KG1 (cell line): ENCODE measurements around the gene TMEM217.
"Not testable (repeated sequence)": the region's sequence is repeated elsewhere in the genome, so short reads cannot be mapped to it uniquely, and the experiment has no call there.

Experiments
- DNase-seq: peaks from one replicate; lab custom pipeline; 2025; lab: John Stamatoyannopoulos, UW

Gene TMEM217

DNA sequence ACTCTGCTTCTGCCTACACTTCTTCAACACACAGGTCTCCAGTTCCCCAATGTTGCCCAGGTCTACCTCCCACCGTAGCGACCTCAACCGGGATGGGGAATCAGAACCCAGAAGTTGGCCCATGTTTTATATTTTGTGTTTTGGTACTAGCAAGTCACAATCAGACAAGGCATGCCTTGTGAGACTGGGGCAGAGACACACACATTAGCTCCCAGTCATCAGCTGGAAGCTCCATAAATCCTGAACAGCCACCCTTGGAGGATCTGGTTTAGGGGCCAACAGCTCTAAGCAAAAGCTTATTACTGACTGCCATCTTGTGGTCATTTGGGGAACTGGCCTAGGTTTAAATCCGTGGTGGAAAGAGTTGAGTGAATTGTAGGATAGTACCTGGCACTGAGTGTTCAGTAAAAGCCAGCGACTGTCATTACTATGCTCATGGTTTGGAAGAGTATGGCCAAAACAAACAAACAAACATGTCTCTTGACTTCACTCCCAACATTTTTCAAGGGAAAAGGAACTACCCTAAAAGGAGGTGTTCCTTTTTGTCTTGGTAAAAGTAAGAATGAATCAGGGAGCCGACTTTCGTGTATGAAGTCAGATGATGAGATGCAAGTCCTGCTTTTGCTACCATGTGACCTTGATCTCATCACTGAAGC, 47.5 kb downstream of the TMEM217 start:
- peak; percentile 76 for DNase-seq

DNA sequence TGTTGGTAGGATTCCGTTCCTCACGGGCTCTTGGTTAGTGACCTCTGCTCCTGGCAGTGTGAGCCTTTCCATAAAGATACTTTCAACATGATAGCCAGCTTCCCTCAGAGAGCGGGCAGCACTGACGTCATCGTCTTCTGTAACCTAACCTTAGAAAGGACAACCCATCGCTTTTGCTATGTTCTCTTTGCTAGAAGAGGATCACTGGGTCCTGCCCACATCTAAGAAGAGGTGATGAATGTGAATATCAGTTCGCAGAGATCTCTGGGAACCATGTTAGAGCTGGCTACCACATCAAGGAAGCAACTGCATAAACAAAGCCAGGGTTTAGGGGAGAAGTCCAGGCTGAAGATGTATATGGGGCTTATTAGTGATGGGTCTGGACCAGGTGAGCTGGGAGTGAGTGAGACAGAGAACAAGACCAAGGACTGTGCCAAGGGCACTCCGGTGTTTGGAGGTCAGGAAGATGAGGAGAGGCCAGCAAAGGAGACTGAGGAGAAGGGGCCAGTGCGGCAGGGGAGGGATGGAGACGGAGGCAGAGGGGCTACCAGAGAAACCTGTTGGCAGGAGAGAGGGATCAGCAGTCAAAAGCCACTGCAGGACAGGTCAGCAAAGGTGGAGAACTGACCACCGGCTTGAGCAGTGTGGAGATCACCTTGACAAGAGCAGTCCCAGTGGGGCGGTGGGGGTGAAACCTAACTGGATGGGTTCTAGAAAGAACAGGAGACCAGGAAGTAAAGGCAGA, 48.3 kb downstream of the TMEM217 start:
- DNase-seq: no peak

DNA sequence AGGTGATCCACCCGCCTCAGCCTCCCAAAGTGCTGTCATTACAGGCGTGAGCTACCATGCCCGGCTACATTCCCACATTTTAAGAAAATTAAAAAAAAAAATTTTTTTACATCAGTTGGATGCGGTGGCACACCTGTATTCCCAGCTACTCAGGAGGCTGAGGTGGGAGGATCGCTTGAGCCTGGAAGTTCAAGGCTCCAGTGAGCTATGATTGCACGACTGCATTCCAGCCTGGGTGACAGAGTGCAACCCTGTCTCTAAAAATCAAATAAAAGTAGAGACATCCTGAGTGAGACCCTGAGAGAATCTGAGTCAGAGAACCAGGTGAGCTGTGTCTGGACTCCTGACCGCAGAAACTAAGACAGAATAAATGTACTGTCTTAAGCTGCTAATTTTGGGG, 49.2 kb downstream of the TMEM217 start:
- DNase-seq: no peak

DNA sequence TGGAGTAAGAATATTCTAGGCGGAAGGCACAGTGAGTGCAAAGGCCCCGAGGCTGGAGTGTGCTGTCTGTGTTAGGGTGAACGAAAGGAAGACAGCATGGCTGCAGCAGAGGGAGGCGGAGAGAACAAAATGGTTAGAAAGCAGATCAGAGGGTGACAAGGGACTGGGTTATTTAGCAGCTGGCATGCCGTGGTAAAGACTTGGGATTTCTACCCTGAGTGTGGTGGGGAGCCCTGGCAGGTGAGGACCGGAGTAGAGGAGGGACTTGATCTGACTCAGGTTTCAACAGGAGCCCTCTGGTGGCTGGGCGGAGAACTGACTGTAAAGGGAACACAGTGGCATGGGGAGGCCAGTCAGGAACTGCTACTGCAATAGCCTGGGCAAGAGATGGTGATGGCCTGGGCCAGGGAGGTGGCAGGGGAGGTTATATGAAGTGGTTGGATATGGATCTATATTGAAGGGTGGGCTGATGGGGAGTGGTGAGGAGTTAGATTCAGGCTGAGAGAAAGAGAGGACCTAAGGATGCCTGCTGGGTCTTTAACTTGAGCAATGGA, 50.0 kb downstream of the TMEM217 start:
- peak; percentile 76 for DNase-seq

DNA sequence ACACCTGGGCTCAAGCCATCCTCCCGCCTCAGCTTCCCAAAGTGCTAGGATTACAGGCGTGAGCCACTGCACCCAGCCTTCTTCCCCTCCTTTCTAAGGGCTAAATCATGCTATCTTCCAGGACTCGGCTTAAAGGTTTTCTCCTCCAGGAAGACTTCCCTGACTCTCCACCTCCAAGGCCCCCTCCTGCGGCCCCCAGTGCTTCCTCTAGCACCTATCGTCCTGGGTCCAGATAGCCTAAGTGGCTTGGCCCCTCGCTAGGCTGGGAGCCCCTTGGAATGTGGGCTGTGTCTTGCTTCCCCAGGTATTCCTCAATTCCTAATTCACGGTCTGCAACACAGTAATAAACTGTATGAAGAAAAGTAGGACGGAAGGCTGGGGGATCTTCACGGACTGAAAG, 51.3 kb downstream of the TMEM217 start:
- DNase-seq: no peak

DNA sequence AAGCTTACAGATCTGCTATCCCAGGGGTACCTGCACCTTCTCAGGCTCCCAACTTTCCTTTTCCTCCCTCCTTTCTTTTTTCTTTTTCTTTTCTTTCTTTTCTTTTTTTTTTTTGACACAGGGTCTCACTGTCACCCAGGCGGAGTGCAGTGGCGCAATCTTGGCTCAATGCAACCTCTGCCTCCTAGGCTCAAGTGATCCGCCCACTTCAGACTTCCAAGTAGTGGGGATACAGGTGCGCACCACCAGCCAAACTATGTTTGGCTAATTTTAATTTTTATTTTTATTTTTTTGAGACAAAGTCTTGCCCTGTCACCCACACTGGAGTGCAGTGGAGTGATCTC, 52.0 kb downstream of the TMEM217 start:
- no peak for DNase-seq

DNA sequence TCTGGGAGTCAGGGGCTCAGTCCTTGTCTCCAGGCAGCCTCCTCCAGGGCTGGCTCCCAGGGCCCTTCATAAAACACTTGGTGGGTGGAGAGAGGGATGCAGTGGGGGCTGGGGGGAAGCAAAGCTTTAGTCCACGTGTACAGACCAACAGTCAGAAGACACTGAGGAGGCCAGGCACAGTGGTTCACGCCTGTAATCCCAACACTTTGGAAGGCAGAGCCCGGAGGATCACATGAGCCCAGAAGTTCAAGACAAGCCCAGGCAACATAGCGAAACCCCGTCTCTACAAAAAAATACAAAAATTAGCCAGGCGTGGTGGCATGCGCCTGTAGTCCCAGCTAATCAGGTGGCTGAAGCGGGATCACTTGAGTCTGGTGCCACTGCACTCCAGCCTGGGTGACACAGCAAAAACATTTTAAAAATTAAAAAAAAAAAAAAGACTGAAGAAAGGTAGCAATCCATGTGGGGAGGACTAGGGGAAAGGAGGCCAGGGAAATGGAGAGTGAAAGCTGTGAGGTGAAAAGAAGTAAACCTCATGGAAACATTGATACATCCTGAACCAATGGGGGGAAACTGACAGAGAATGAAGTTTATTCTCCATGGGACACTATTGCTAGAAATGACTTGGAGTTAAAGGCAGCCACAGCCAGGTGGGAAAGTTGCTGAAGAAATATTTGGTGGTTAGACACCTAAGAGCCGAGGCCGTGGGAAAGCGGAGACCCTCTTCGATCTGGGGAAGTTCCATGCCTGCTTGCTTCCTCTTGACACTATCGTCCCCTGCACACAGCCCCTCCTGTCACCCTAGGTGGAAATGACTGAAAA, 52.6 kb downstream of the TMEM217 start:
- peak; percentile 44 for DNase-seq

DNA sequence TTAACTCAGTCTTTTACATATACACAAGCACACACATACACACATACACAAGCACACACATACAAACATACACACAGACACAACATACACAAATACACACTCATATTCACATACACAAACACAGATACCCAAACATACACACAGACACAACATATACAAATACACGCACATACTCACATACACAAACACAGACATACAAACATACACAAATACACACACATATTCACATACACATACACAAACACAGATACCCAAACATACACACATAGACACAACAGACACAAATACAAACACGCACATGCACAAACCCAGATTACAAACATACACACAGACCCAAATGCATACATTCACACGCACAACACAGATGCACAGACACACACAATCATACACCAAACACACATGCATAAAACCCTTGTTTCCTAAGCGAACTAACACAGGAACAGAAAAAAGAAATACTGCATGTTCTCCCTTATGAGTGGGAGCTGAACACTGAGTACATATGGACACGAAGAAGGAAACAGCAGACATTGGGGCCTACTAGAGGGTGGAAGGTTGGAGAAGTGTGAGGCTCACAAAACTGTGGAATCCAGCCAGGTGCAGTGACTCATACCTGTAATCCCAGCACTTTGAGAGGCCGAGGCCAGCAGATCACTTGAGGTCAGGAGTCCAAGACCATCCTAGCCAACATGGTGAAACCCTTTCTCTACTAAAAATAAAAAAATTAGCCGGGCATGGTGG, 53.8 kb downstream of the TMEM217 start:
- DNase-seq: no peak

DNA sequence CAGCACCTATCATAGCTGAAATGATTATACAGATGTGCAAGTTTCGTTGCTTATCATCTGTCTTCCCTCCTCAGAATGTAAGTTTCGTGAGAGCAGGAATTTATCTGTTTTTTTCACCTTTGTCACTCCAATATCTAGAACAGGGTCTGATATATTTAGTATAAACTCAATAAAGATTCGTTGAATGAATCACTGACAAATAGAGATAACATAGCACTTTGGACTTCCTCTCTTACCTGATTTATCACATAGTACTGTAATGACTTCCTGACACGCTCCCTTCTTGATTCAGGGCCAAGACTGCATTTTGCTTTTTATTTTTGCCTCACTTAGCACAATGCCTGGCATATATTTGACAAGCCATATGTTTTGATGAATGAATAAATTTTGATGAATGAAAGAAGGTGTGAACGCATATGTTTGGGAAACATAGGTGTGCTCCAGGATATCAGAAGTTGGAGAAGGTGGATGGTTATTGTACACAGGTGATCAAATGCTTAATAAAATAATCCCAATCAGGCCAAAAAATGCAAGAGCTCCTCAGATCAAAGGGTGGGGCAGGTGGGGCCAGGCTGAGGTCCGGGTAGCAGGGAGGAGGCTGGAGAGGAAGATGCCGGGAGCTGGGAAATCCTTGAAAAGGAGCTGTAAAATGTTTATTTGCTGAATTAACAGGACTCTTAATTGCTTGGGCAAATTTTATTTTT, 55.0 kb downstream of the TMEM217 start:
- no peak for DNase-seq

DNA sequence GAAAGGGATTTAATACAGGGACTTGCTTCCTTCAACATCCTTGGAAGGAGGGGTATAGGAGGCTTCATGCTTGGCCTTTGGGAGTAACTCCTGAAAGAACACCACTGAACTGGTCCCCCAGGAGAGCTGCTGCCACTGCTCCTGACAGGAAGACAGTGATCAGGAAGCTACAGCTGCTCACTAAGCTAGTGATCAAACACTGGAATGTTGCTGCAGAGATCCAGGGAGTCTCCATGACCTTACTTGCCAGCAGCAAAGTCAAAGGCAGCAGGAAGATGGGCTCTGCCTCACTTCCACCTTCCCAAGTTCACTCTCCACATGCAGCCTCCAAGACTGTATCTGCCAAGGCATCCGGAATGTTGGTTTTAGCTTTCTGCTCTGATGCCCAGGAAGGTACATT, 56.2 kb downstream of the TMEM217 start:
- no peak for DNase-seq

DNA sequence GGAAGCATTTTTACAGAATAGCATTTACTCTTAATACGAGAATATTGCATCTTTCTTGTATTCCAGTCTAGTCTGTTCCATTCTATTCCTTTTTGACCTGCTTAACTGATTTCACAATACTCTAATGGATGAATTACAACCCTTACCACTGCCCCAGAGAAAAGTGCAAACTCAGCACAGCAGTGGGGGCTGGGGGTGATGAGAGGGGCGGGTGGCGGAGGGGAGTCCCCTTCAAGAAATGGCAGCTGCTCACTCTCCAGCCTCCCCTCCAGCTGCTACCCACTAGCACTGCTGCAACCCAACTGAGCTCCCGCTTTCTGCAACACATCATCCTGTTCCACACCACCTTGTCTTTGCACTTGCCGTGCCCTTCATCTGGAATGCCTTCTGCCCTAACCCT, 57.9 kb downstream of the TMEM217 start:
- DNase-seq: no peak

DNA sequence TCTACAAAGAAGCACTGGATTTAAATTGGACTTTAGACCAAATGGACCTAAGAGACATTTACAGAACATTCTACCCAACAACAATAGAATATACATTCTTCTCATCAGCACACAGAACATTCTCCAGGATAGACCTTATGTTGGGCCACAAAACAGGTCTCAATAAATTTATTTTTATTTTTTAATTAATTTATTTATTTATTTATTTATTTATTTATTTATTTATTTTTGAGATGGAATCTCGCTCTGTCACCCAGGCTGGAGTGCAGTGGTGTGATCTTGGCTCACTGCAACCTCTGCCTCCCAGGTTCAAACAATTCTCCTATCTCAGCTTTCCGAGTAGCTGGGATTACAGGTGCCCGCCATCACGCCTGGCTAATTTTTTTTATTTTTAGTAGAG, 61.5 kb downstream of the TMEM217 start:
- DNase-seq: not testable (repeated sequence)

DNA sequence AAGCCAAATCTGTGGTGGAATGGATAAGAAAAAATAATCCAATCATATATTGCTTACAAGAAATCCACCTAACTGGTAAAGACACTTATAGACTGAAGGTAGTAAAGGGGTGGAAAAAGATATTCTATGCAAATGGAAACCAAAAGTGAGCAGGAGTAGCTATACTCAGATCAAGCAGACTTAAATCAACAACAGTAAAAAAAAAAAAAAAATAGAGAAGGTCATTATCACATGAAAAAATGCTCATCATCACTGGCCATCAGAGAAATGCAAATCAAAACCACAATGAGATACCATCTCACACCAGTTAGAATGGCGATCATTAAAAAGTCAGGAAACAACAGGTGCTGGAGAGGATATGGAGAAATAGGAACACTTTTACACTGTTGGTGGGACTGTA, 63.1 kb downstream of the TMEM217 start:
- not testable (repeated sequence) for DNase-seq

DNA sequence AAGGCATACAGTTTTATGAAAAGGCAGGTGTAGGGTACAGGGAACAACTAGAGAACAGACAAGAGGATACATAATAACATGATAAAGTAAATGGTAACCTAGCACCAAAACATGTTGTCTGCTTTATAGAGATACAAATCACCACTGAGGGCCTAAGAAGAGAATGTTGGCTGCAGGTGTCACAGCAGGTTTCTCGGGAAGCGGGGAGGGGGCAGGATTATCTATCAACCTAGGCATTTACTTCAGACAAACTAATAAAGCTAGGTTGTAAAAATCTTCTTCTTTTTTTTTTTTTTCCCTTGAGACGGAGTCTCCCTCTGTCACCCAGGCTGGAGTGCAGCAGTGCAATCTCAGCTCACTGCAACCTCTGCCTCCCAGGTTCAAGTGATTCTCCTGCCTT, 65.3 kb downstream of the TMEM217 start:
- DNase-seq: no peak

DNA sequence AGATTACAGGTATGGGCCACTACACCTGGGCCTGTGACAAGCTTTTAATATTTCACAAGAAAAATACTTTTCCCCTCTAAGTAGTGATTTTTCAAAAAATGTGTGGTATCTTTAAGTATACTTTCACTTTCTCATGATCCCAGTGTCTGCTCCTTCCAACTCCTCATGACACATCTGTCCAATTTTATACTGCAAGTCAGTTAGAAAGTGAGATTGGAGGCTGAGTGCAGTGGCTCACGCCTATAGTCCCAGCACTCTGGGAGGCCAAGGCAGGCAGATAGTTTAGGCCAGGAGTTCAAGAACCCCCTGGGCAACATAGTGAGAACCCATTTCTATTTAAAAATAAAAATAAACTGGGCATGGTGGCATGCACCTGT, 67.8 kb downstream of the TMEM217 start:
- no peak for DNase-seq

DNA sequence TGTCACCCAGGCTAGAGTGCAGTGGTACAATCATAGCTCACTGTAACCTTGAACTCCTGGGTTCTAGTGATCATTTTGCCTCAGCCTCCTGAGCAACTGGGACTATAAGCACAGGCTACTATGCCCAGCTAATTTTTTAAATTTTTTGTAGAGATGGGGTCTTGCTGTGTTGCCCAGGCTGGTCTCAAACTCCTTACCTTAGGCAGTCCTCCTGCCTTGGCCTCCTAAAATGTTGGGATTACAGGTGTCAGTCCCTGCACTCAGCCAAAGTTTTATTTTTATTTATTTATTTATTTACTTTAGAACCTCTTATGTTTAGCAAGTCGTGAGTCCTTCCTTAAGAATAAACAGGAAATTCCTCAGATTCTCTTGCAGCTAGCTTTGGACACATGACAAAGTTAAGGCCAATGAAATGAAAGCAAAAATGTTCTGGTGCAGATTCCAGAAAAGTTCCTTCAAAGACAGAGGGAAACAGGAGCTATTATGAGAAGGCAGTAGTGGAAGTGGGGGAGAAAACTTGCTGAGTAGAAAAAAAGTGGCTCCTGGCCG, 68.9 kb downstream of the TMEM217 start:
- no peak for DNase-seq

DNA sequence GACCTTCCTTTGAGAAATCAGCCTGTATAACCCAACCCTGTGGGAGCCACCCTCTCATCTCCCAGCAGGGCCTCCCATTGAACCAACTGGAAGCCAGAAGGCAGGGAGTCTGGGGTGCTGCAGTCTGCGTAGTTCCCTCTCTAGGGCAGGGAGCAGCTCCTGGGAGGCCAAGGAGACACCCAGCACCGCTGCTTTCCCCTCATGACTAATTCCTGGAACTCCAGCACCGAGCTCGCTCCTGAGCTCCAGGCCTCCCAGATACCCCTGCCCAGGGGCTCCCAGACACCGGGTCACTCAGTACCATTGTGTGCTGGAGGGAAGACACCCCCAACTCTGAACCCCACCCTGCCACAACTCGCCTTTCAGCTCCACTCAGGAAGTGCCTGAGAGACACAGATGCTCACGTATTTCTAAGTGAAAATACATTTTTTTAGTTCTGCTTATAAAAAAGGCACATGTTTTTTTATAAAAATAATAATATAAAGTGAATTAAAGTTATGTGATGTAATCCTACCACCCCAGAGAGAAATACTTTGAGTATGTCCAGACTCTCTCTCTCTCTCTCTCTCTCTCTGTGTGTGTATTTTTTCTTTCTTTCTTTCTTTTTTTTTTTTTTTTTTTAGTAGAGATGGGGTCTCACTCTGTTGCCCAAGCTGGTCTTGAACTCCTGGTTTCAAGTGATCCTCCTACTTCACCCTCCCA, 70.5 kb downstream of the TMEM217 start:
- DNase-seq: no peak

DNA sequence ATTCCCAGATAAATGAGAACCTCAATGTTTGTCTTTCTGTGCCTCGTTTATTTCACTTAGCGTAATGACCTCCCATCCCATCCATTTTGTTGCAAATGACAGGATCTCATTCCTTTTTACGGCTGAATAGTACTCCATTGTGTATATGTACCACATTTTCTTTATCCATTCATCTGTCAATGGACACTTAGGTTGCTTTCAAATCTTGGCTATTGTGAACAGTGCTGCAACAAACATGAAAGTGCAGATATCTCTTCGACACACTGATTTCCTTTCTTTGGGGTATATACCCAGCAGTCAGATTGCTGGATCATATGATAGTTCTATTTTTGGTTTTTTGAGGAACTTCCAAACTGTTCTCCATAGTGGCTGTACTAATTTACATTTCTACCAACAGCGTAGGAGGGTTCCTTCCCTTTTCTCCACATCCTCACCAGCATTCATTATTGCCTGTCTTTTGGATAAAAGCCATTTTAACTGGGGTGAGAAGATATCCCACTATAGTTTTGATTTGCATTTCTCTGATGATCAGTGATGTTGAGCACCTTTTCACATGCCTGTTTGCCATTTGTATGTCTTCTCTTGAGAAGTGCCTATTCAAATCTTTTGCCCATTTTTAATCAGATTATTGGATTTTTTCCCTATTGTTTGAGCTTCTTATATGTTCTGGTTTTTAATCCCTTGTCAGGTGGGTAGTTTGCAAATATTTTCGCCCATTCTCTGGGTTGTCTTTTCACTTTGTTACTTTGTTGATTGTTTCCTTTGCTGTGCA, 71.8 kb downstream of the TMEM217 start:
- DNase-seq: not testable (repeated sequence)

DNA sequence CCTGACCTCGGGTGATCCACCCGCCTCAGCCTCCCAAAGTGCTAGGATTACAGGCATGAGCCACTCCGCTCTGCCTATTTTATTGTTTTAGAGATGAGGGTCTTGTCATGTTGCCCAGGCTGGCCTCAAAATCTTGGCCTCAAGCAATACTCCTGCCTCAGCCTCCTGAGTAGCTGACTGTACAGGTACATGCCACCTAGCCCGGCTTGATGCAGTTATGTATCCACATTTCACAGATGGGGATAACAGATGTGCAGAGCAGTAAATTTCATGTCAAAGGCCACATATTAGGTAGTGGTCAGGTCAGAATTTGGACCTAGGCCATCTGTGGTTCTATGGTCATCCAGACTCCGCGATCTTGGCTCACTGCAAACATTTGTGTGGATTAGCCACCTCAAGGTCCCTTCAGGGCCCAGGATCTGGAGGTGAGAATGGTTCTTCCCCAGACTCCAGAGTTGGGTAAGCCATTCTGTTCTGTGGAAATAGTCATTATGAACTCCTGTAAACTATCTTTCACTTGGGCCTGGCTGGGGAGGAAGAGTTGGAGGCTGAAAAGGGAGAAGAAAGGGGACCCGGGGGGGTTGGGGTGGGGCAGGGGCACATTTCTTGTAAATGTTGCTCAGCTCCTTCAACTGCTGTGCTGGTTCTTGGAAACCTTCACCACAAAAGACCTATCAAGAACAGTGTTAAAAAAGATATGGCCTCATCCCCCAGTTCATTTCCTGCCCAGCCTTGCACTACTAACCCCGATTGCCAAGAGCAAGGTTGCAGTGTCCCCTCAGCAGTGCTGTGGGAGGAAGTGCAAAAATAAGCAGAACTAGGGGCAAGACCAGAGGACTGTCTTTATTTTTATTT, 75.0 kb downstream of the TMEM217 start:
- DNase-seq: peak; percentile 93
